Measurements from ENCODE around the gene ARID5B.

The ARID5B gene

DNA sequence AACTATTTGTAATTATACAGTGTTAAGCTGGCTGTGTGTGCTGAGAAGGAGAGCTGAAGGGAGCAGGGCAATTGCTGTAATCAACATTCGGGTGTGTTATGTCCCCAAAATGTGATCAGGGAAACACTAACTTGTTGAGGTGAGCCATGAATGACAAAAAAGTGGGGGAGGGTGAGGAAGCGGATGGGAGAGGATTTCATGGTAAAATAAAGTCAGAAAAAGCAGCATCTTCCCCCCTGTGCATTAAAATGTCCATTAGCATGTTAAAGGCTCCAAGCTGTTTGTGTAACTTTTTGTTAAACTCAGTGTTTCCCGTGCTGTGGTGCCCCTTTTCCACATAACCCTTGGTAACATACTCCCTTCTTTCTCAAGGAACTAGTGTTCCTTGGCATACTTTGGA is 84.9 kb downstream of the ARID5B start:
- in situ Hi-C loops (cut with MboI; ENCODE audit: low sequenced_read_pairs) = no loop called here

DNA sequence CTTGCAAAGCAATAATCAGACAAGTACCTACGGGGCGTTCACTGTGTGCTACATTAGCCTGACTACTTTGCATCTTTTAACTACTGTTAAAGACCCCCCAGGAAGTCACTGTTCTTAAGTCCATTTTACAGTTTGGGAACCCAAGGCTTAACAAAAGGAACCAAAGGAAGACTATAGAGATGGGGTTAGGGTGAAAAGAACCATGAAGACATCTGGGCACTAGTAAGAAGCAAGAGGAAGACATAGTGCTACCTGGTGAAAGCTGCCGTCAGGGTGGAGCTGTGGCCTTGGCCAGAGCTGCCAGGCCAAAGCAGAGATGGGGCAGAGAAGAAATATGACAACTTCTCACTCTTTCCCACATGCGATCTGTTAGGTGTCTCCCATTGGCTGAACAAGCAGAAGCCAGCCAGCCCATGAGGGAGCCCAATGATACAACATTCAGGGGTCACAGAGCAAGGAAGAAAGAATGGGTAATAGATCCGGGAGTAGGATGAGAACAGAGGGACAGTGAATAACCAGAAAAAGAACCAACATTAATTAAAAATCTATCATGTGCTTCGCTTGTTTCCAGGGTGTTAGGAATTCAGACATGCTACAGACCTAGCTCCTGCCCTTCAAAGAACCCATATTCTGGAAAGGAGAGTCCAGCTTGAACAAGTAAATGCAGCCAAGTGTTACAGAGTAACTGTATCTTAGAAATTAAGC is 85.4 kb downstream of the ARID5B start:
- in situ Hi-C loops (cut with MboI; ENCODE audit: low sequenced_read_pairs) = no loop called here

DNA sequence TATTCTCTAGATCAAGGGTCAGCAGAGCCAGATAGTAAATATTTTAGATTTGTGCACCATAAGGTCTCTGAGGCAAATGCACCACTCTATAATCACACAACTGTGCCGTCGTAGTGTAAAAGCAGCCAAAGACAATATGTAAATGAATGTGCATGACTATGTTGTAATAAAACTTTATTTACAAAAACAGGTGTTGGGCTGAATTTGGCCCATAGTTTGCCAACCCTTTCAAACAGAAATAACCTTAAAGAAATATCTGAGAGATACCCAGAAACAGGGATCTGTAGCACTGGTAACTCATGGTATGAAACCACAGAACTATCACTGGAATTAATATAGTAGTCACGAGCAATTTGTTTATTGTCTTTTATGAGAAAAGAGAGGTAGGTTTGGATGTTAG is 86.0 kb downstream of the ARID5B start:
- in situ Hi-C loops (cut with MboI; ENCODE audit: low sequenced_read_pairs) = no loop called here

DNA sequence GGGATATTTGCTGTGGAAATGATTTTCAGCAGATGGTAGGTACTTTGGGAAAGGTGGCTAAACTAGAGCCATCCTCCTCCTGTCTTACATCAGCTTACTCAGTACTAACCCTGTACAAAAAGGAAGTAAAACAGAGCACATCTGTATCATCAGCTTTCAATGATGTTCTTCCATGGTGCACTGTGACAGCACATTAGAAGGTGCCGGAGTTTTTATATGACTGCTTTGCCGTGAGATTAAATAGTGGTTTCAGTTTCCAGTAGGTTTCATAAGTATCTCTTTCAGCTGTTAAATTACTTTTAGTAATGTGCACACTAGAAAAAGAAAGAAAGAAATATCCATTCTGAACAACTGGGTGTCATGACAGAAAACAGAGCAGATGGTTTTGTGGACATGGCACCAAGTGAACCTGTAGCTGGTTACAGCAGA is 86.5 kb downstream of the ARID5B start:
- in situ Hi-C loops (cut with MboI; ENCODE audit: low sequenced_read_pairs) = no loop called here

DNA sequence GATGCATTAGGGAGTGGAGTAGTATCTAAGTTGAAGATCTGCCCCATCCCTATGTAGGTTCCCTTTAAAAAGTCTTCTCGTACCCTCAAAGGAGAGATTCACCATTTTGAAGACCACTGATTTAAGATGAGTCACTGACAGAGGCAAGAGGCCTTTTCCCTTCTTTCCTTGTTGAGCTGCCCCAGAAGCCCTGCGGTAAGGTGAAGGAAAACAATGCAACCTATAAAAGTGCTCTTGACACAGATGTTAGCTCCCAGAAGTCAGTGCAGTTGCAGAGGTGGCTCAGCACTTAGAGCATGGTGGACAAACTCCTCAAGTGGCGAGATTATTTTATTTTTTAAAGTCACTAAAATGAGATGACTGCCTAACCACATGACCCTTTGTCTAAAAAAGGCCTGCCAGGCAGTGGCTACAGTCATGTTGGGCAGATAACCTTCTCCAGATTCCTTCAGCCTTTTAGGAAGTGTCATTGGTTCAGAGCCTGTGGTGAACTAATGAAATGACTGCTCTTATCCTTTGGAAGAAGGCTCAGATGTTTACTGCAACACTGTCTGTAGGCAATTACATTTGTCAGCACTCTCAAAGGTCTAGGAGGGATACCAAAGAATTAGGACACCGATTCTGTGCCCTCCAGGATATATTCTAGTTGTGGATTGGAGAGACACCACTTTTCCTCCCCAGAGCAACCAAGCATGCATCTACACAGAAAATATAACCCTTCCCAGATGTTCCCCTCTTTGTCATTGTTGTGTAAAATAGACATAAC is 88.7 kb downstream of the ARID5B start:
- in situ Hi-C loops (cut with MboI; ENCODE audit: low sequenced_read_pairs) = no loop called here

- in situ Hi-C loops (cut with MboI; ENCODE audit: low sequenced_read_pairs) = no loop called here
Observed at GRCh38 chr10:61990761-61991135, 89.2 kb downstream of the ARID5B start.

DNA sequence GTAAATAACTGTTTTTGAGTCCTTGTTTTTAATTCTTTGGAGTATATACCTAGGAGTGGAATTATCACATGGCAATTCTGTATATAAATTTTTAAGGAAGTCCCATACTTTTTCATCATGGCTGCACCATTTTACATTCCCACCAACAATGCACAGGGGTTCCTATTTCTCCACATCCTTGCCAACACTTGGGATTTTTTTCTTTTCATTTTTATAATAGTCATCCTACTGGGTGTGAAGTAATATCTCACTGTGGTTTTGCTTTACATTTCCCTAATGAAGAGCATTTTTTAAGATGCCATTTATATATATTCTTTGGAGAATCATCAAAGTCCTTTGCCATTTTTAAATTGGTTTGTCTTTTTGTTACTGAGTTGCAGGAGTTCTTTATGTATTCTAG is 89.7 kb downstream of the ARID5B start:
- in situ Hi-C loops (cut with MboI; ENCODE audit: low sequenced_read_pairs) = no loop called here

- in situ Hi-C loops (cut with MboI; ENCODE audit: low sequenced_read_pairs) = no loop called here
Observed at GRCh38 chr10:61992059-61992460, 90.6 kb downstream of the ARID5B start.

- in situ Hi-C loops (cut with MboI; ENCODE audit: low sequenced_read_pairs) = no loop called here
Observed at GRCh38 chr10:61992671-61993668, 91.5 kb downstream of the ARID5B start.

- in situ Hi-C loops (cut with MboI; ENCODE audit: low sequenced_read_pairs) = no loop called here
Observed at GRCh38 chr10:61993711-61994401, 92.4 kb downstream of the ARID5B start.

DNA sequence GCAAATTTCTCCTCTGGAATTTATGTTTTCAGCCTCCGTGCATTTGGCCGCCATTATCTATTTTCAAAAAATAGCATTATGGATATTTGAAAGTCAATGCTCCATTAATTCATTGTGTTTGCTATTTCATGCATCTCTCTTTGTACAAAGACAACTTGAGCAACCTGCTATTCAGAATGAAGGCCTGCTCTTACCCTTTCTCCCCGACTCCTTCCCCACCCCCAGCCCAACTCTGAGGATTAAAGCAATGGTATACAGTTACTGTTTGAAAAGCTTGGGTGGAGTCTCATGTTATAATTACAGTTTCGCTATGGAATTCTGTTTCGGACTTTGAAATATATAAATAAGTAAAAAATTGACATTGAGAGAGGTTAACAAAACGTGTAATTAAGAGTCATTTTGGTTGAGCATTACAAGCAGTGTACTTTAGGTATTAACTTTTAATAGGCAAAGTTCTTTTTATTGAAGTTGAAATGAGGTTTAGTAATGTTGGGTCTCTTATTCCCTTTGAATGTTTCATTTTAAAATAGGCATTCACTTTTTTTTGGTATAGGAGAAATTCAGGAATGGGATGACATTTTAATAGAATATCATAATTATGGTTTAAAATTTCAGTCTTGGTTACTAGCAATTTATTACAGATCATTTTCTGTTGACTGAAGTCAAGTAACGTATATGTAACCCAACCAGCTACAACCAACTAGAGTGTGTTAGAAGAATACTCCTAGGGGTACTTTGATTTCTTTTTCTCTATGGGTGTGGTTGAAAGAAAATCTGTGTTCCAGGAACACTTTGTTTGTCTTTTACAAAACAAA is 93.1 kb downstream of the ARID5B start:
- in situ Hi-C loops (cut with MboI; ENCODE audit: low sequenced_read_pairs) = no loop called here

GRCh38 chr10:61995220-61995503 is 93.7 kb downstream of the ARID5B start:
- in situ Hi-C loops (cut with MboI; ENCODE audit: low sequenced_read_pairs) = no loop called here

DNA sequence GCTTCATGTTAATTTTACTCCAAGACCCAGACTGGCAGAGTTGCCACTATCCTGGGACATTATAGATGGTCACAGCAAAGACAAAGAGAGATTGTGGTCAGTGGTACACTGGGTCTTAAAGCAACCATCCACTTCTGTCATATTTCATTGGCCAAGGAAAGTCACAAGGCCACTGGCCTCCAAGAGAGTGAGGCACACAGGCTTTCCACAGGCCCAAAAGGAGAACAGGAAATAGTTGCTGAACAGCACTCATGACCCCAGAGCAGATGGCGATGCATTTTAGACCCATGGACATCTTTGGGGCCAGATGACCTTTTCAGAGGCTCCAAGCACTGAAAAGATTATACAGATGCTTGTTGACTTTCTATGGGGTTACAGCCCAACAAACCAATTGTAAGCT is 97.4 kb downstream of the ARID5B start:
- in situ Hi-C loops (cut with MboI; ENCODE audit: low sequenced_read_pairs) = no loop called here

DNA sequence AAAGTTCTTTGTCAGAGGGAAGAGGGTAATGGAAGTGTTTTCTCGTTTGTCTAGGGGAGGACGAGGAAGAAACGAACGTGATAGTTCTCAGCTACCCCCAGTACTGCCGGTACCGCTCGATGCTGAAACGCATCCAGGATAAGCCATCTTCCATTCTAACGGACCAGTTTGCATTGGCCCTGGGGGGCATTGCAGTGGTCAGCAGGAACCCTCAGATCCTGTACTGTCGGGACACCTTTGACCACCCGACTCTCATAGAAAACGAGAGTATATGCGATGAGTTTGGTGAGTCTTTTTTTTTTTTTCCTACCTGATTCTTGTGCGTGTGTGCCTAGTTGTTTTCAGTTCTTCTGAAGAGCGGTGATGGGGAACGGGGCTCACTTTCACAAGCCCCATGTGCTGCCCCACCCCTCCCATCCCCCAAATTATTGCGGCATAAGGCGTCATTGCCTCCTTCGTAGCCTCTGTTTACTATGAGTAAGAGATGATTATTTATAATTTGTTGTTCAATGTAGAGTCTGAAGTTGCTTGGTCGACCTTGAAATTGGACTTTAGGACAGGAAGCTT is 98.6 kb downstream of the ARID5B start:
- in situ Hi-C loops (cut with MboI; ENCODE audit: low sequenced_read_pairs) = no loop called here

- in situ Hi-C loops (cut with MboI; ENCODE audit: low sequenced_read_pairs) = no loop called here
Observed at GRCh38 chr10:62000726-62001125, 99.2 kb downstream of the ARID5B start.

- in situ Hi-C loops (cut with MboI; ENCODE audit: low sequenced_read_pairs) = no loop called here
Observed at GRCh38 chr10:62001898-62002297, 100.4 kb downstream of the ARID5B start.

DNA sequence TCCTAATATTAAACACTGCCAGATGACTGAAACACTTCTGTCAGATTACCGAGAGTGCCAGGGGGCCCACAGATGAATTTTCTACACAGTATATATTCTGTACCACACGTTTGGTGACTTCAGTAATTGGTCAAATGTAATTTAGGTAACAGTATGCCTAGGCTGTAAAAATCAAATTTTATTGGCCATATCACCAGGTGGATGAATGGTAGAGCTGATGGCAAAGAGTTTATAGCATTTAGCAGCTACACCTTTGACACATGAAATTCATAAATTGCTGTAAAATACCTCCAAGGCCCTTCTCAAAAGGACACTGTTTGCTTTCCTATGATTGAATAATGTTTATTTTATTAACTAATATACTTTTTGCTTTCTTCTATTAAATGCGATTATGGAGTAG is 101.3 kb downstream of the ARID5B start:
- in situ Hi-C loops (cut with MboI; ENCODE audit: low sequenced_read_pairs) = no loop called here

DNA sequence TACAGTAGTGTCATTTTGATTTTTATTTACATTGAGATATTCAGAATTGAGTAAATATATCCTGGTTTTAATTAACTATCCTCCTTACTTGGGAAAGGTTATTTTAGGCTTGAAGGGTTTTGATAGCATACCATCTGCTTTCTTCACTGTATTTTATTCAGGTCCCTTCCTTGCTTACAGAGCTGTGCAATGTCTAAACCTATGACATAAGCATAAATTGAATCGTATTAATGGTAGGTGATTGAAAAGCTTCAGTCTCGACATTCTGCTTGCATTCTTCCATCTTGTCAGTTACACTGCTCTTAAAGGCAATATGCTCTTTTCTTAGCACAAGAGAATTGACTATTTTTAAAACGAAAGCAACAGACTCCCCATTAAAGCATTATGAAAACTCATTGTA is 102.5 kb downstream of the ARID5B start:
- in situ Hi-C loops (cut with MboI; ENCODE audit: low sequenced_read_pairs) = no loop called here

DNA sequence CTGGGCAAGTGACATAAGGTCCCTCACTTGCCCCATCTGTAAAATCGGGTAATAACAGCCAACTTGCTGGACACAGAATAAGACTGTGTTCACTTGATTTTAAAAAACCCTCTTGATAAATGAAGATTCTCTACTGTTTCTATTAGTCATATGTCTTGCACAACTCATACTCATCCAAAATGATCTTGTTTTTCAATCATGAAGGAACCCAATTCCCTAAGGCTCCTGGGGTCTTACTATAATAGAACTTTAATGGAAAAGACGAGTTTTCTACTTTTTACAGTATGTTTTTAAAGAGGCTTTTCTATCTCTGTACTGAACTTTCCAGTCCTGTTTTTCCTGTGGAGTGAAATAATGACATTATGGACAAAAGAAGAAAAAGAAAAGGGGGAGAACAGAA is 103.8 kb downstream of the ARID5B start:
- in situ Hi-C loops (cut with MboI; ENCODE audit: low sequenced_read_pairs) = no loop called here

- in situ Hi-C loops (cut with MboI; ENCODE audit: low sequenced_read_pairs) = no loop called here
Observed at GRCh38 chr10:62005687-62006086, 104.2 kb downstream of the ARID5B start.

Measured in HL-60/S4 treated with phorbol 12-myristate 13-acetate at 8.2 ng/mL for 4 days and 3 days (cell line).